GM12892 (cell line): ENCODE measurements around the gene TXNDC15.

Experiments
- DNase-seq: peaks from one replicate; pipeline ENCODE4 v3.0.0; 2011; ENCODE audit not compliant: insufficient read length
- FAIRE-seq: peaks from 2 replicates; lab custom pipeline; 2011; peaks lifted over from hg19 to GRCh38; lab: Jason Lieb, UNC
- POLR2A ChIP-seq: IDR thresholded peaks from 2 replicates; pipeline ENCODE4 v1.6.1; 2011; ENCODE audit warnings: low read depth, low read length, control low read depth
- POLR2AphosphoS5 ChIP-seq: IDR thresholded peaks from 2 replicates; pipeline ENCODE4 v1.6.1; 2011; ENCODE audit warnings: low read depth, low read length, control low read depth
- TAF1 ChIP-seq: IDR thresholded peaks from 2 replicates; pipeline ENCODE4 v1.6.1; 2011; ENCODE audit warnings: low read depth, mild to moderate bottlenecking, control low read depth, low read length, borderline replicate concordance

The TXNDC15 gene

GRCh38 chr5:134935711-134936602, 61.8 kb downstream of the TXNDC15 start:
- DNase-seq (no peak), FAIRE-seq (no peak)
- TF ChIP-seq TAF1 (no peak), POLR2AphosphoS5 (no peak), POLR2A (no peak)

GRCh38 chr5:134937526-134937925, 63.4 kb downstream of the TXNDC15 start:
- TF ChIP-seq POLR2A (no peak), TAF1 (no peak), POLR2AphosphoS5 (no peak)
- DNase-seq (no peak), FAIRE-seq (peak; percentile 27)

GRCh38 chr5:134938030-134938429, 63.9 kb downstream of the TXNDC15 start:
- FAIRE-seq = no peak

DNA sequence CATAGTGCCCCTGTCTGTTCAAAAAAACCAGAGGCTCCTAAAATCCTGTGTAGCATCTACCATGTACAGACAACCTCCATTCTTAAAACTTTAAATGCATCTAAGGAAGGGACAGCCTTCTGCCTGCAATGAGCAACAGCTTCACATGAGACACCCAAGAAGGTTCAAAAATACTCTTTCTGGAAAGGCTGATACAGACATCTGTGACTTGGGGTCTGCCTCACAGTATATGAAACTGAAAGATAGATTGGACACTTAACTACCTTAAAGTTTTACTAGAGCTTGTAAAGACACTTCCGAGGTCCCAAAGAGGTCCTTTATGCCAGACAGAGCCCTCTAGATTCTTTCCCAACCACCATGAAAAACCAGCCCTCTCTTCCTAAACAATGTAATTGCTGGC, 65.3 kb downstream of the TXNDC15 start:
- TF ChIP-seq TAF1 = no peak
- TF ChIP-seq POLR2AphosphoS5 = no peak
- TF ChIP-seq POLR2A = no peak
- FAIRE-seq (no peak), DNase-seq (no peak)

More at GRCh38 chr5:134938030-134938429, 63.9 kb downstream of the TXNDC15 start:
- DNase-seq = no peak
- TF ChIP-seq POLR2A (no peak), TAF1 (no peak), POLR2AphosphoS5 (no peak)

DNA sequence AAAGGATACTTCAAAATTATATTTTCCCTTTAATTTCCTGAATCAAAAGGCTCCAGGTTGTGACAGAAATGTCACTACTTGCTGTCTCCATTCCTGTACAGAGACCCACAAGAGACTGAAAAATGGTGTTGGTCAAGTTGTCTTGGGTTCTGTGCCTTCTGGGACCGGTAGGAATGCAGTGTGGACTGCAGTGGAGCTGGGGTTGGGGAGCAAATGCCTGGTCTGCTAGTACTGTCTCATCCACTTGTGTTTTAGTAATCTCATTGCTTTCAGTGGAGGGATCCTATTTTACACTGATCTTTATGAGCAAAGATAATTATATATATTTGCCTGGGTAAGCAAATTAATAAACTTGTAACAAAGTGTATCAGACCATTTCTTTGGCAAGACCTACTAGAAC, 69.4 kb downstream of the TXNDC15 start:
- TF ChIP-seq TAF1 (no peak), POLR2AphosphoS5 (no peak), POLR2A (no peak)
- no peak for FAIRE-seq

GRCh38 chr5:134944630-134945029, 70.5 kb downstream of the TXNDC15 start:
- DNase-seq (no peak), FAIRE-seq (no peak)
- TF ChIP-seq TAF1 (no peak), POLR2AphosphoS5 (no peak), POLR2A (no peak)

More for the DNA sequence above, 69.4 kb downstream of the TXNDC15 start:
- no peak for DNase-seq

DNA sequence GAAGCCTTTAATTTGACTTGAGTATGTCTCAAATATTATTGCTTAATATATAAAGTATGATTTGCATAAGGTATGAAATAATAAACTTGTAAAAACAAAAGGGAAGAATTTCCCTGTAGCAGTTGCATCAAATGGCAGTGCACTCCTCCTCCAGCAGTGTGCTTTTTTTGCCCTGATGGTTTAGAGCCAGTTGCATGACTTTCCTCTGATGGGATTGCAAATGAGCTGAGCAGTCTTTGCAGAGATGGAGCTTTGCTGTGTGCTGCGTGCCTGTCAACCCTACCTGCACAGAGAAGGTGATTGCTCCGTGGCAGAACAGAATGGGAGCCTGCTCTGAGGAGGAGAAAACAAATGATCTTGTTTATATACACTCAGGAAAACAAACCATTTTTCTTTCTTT, 70.9 kb downstream of the TXNDC15 start:
- DNase-seq = no peak
- FAIRE-seq = no peak
- no peak for TF ChIP-seq TAF1
- TF ChIP-seq POLR2A = no peak
- no peak for TF ChIP-seq POLR2AphosphoS5

DNA sequence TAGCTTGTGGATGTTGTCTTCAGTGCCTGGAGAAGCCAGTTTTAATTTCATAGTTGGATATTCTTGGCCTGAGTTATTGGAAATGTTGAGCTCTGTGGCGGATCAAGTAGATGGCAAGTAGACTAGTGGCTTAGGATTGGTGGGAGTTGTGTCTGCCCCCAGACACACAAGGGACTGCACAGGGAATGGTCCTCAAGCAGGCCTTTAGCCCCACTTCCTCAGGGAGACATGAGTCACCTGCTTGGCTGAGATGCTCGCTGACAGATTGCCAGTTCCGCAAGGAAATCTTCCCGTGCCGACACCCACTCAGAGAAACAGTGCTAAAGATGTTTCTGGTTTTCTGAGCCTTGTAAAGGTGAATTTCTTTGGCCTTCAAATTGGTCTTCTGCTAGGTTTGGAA, 74.7 kb downstream of the TXNDC15 start:
- TF ChIP-seq POLR2AphosphoS5 (no peak), TAF1 (no peak), POLR2A (no peak)
- FAIRE-seq (no peak), DNase-seq (no peak)

DNA sequence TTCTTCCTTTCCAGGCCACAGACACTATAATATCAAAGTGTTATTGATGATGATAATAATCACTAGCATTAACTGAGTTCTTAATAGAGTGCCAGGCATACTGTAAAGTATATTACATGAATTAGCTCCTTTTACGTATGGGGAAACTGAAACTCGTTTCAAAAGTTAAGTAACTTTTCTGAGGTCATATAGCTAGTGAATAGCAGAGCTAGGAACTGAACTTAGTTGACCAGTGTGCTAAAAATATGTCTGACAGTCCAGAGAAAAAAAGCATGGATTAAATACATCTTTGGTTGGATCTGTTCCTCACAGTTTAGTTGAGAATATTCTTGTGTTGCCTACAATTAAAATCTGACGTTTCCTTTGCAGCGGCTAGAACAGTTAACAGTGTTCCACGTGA, 75.1 kb downstream of the TXNDC15 start:
- DNase-seq = no peak
- no peak for TF ChIP-seq POLR2AphosphoS5
- no peak for FAIRE-seq
